A673 (cell line): ENCODE results near the gene ARHGAP21.

Experiments
- CTCF ChIP-seq: fragments of 300-800, 200-600 bp; sonication (generic); conservative IDR thresholded peaks from 2 replicates; pipeline ENCODE4 v1.5.1; 2017; ENCODE audit warnings: low read depth, mild to moderate bottlenecking, antibody characterized with exemption, low read length, moderate library complexity, mixed read lengths
- EZH2 ChIP-seq: fragments of 200-600 bp; sonication (generic); IDR thresholded peaks from 2 replicates; pipeline ENCODE4 v1.6.1; 2017; ENCODE audit warnings: borderline replicate concordance, low read depth, mild to moderate bottlenecking, mixed read lengths, antibody characterized with exemption, low read length; ENCODE audit not compliant: poor library complexity, severe bottlenecking

- no peak for TF ChIP-seq CTCF
- TF ChIP-seq EZH2: no peak
Measured at GRCh38 chr10:24694086-24694485, 29.6 kb downstream of the ARHGAP21 start.
